ENCODE data around the gene HEG1. TPM values are rescaled to one million over a fixed set of nuclear protein-coding genes. Genes with fewer than 3 reads are reported as not detected.

HEG1 gene
- total and polyA plus RNA-seq, 4 donors: 20.2 to 32.5 (median 26.3) TPM

- 65% methylated on average over 6 of the region's 8 CpGs for WGBS (ENCODE audit: insufficient coverage)
- Histone ChIP-seq H3K36me3 (ENCODE audit: control insufficient read depth, insufficient read depth, low read length) (no peaks in the 10 kb centered on the region), H3K9me3 (ENCODE audit: control insufficient read depth, insufficient read depth, low read length) (no peaks in the 10 kb centered on the region), H3K27ac (ENCODE audit: low read depth, low read length) (no peak overlapping the region), H3K4me3 (ENCODE audit: low read depth, low read length) (no peak overlapping the region), H3K27me3 (ENCODE audit: control insufficient read depth, insufficient read depth, low read length) (no peaks in the 10 kb centered on the region), H3K4me1 (ENCODE audit: control insufficient read depth, insufficient read depth, low read length) (peaks cover 3% of the 10 kb centered on the region)
- DNase-seq (ENCODE audit: low read depth in 4 of 6, low spot score in 6 of 6): peak in 1 of 6 donors; percentile 15
Observed at GRCh38 chr3:124916837-124917409, 138.9 kb downstream of the HEG1 start.

Small RNAs within 50 kb of the gene (small RNA-seq; reads per million reads assigned to genes)
- gene RNA5SP137 (ENCODE audit: low replicate concordance): not detected

Other genes starting within 250 kb of the HEG1 start
- gene ITGB5, start 168.6 kb downstream of the HEG1 start, total RNA-seq: 10 to 100 TPM; 32.3 to 32.8 TPM
- 100 to 1,000 TPM in 1 of 2 donors, 10 to 100 TPM in 1; 88.5 to 134 TPM for gene ITGB5, start 168.6 kb downstream of the HEG1 start, polyA plus RNA-seq (ENCODE audit: insufficient read length in 2 of 2)
- under 1 TPM in 1 of 2 donors, not detected in 1; 0.06 TPM for gene MUC13, start 121.2 kb downstream of the HEG1 start, total RNA-seq
- gene MUC13, start 121.2 kb downstream of the HEG1 start, polyA plus RNA-seq (ENCODE audit: insufficient read length in 2 of 2): not detected
- gene SLC12A8, start 156.8 kb upstream of the HEG1 start, total RNA-seq: 1 to 10 TPM; 4.2 to 4.9 TPM
- gene SLC12A8, start 156.8 kb upstream of the HEG1 start, polyA plus RNA-seq (ENCODE audit: insufficient read length in 2 of 2): 1 to 10 TPM; 4.9 to 5.2 TPM

Measured in spinal cord (tissue), 10 donors.